Fibroblast of villous mesenchyme (primary cell): ENCODE results near the gene CYFIP2. TPM values are rescaled to one million over a fixed set of nuclear protein-coding genes. Genes with fewer than 3 reads are reported as not detected.

Experiments used
- DNase-seq: peaks from one replicate; pipeline ENCODE4 v3.0.0-alpha.2; 2010; ENCODE audit warnings: low read depth
- H3K4me3 ChIP-seq: 2 replicates; pipeline ENCODE4 v1.5.1; 2011; ENCODE audit warnings: low read depth, mild to moderate bottlenecking, low read length
- total RNA-seq: library from RNA; depleted of rRNA; stranded (reverse); fragments of >200 nt; gene quantifications from 2 replicates; pipeline ENCODE4 v1.2.3, GENCODE V29; 2012
- TF ChIP-seq, protein P1 (sequence below): IDR thresholded peaks from 2 replicates; pipeline ENCODE4 v1.5.1; 2012; ENCODE audit warnings: low read depth, mild to moderate bottlenecking, low read length; ENCODE audit not compliant: insufficient read depth

The CYFIP2 gene
- total RNA-seq, 1 donor = 13.4 TPM

DNA sequence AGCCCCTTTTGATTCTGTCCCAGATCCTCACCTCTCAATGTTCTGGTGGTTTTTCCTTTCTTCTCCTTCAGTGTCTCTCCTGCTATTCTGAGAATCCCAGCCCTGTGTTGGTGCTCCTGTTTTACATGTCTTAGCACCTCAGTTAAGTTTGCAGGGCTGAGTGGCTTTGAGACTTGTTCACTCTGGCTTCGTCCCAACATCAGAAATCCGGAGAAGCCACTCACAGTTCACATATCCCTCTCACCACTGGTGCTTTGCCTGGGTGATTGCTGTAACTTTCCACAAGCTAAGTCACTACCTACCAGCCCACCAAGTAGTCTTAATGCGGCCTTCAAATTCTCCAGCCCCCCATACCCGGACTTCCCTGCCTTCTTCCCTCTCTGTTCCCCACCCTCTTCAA, 40.2 kb downstream of the CYFIP2 start:
- TF ChIP-seq, protein P1, sequence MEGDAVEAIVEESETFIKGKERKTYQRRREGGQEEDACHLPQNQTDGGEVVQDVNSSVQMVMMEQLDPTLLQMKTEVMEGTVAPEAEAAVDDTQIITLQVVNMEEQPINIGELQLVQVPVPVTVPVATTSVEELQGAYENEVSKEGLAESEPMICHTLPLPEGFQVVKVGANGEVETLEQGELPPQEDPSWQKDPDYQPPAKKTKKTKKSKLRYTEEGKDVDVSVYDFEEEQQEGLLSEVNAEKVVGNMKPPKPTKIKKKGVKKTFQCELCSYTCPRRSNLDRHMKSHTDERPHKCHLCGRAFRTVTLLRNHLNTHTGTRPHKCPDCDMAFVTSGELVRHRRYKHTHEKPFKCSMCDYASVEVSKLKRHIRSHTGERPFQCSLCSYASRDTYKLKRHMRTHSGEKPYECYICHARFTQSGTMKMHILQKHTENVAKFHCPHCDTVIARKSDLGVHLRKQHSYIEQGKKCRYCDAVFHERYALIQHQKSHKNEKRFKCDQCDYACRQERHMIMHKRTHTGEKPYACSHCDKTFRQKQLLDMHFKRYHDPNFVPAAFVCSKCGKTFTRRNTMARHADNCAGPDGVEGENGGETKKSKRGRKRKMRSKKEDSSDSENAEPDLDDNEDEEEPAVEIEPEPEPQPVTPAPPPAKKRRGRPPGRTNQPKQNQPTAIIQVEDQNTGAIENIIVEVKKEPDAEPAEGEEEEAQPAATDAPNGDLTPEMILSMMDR = no peak
- no peak for DNase-seq
- H3K4me3 ChIP-seq = no peak overlapping the region

DNA sequence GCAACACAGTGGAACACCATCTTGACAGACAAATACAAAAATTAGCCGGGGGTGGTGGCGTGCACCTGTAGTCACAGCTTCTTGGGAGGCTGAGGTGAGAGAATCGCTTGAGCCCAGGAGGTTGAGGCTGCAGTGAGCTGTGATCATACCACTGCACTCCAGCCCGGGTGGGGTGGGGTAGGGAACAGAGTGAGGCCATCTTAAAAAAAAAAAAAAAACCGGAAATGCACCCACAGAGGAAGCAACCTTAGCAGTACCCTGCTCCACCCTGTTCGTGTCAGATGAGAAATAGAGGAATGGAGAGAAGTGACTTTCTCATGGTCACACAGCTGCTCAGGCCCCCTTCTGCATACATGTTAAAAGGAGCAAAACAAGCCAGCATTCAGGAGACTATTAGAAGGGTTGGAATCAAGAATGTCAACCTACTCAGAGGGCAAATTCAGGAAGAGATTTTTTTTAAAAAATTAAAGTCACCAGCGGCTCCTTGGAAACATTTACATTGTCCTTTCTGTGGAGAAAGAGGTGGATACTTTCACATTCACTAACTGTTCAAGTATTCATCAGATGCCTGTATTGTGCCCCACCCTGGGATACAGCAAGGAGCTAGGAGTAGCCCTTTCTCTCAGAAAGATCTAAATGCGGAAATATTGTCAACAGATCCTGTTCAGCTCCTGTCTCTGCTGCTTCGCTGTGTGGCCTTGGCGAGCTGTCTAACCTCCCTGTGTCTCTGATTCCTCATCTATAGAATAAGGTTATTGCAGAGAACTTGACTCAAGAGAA, 41.0 kb downstream of the CYFIP2 start:
- no peak overlapping the region for H3K4me3 ChIP-seq
- TF ChIP-seq, protein P1 = no peak
- DNase-seq = no peak

DNA sequence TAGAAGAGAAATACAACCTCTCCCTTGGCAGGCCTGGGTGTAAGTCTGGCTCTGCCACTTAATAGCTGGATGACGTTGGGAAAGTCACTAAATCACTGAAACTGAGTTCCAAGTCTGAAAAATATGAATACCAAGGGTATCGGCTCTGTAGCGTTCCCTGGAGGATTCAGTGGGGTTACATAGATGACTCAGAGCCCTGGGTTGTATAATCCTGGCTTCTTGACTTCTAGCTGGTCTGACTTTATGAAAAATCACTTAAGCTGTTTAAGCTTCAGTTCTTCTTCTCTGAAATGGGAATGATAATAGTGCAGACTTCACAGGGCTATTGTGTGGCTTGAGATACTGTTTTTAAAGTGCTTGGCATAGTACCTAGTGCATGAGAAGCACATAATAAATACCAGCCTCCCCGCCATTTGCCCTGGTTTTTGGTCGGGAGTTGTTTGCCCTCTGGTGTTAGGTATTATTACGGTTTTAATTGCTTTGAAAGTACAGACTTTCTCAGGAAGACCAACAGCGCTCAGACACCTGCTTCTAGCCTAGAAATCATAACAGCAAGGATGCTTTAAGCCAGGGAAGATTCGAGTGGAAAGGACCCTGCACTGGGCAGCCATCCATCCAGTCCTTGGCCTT, 43.0 kb downstream of the CYFIP2 start:
- TF ChIP-seq, protein P1 = no peak
- H3K4me3 ChIP-seq = no peak overlapping the region
- DNase-seq = peak; percentile 8

DNA sequence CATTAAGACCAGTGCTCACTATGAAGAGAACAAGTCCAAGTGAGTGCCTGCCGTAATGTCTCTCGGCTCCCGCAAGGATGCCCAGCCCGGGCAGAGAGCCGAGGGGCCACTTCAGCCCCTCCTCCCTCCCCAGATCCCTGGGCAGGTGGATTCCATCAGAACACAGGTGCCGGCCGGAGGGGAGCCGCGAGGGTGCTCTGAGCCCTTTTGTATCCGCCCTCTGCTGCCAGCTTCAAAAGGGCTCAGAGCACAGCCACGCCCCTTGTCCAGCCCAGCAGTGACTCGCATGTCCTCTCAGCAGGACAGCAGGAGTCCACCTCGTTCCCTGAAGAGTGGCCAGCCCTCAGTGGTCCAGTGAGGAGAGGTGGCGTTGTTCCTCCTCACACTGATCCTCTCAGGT, 43.9 kb downstream of the CYFIP2 start:
- no peak for DNase-seq

DNA sequence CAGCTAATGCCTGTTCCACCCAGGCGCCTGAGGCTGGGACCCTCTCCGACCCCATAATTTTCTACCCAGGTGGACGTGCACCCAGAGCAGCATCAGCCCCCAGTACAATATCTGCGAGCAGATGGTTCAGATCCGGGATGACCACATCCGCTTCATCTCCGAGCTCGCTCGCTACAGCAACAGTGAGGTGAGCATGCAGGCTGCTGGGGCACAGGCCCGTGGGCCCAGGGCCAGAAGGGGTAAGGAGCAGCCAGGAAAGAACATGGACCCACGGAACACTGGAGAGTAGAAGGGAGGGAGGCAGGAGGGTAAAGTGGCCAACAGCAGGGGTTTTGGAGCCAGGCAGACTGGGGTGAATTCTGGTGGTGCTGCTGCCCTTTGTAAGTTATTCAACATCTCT, 45.7 kb downstream of the CYFIP2 start:
- DNase-seq = no peak
- H3K4me3 ChIP-seq = no peak overlapping the region
- TF ChIP-seq, protein P1 = no peak

More for the DNA sequence above, 43.9 kb downstream of the CYFIP2 start:
- TF ChIP-seq, protein P1 = no peak
- no peak overlapping the region for H3K4me3 ChIP-seq

DNA sequence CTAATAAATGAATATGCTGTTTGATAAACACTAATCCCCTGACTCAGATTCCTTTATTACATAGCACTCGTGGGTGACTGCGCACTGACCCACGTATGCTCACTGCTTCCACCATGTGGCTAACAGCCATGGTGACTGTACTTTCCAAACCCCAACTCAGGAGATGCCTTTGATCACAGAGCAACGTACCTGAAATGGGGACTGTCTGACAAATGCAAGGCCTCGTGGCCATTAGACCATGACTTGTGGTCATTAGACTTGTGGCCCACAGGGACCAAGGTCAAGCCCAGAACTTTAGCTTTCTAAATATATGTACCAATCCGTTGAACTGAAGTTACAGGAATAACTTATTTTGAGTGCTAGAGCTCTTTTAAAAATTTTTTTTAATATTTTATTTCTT, 46.6 kb downstream of the CYFIP2 start:
- H3K4me3 ChIP-seq = no peak overlapping the region
- peak; percentile 64 for DNase-seq
- TF ChIP-seq, protein P1 = peak; percentile 82
